Suprapubic skin (tissue), 4 donors: Measurements from ENCODE around the gene SNX13. TPM values are rescaled to one million over a fixed set of nuclear protein-coding genes. Genes with fewer than 3 reads are reported as not detected.
A peak's percentile ranks its signal among the peaks of the same experiment; 100 is the strongest.

Experiments used
- DNase-seq, 2 donors: peaks; one replicate each; pipeline ENCODE4 v3.0.0-alpha.2; 2019; ENCODE audit warnings: low spot score in 2 of 2
- H3K27ac ChIP-seq: fragments of 200-600 bp; sonication (generic); one replicate; pipeline ENCODE4 v1.5.1; 2019
- H3K27me3 ChIP-seq: fragments of 200-600 bp; sonication (generic); one replicate; pipeline ENCODE4 v1.5.1; 2019
- H3K36me3 ChIP-seq: fragments of 200-600 bp; sonication (generic); one replicate; pipeline ENCODE4 v1.5.1; 2019
- H3K4me1 ChIP-seq: fragments of 200-600 bp; sonication (generic); one replicate; pipeline ENCODE4 v1.5.1; 2019
- H3K4me3 ChIP-seq: fragments of 200-600 bp; sonication (generic); one replicate; pipeline ENCODE4 v1.5.1; 2019; ENCODE audit warnings: mild to moderate bottlenecking
- H3K9me3 ChIP-seq: fragments of 200-600 bp; sonication (generic); one replicate; pipeline ENCODE4 v1.5.1; 2019
- EP300 ChIP-seq: sonication (generic); formaldehyde crosslinking; IDR thresholded peaks from one replicate; pipeline ENCODE4 v1.6.1; 2017; ENCODE audit warnings: antibody characterized with exemption
- POLR2A ChIP-seq, 2 donors: fragments of 450-650 bp; IDR thresholded peaks; one replicate each; pipeline ENCODE4 v1.6.1; 2017; ENCODE audit warnings: antibody characterized with exemption in 2 of 2, mild to moderate bottlenecking in 2 of 2, moderate library complexity in 2 of 2
- POLR2AphosphoS5 ChIP-seq, 3 donors: sonication (generic); formaldehyde crosslinking; IDR thresholded peaks; one replicate each; pipeline ENCODE4 v1.6.1; 2017; ENCODE audit warnings: antibody characterized with exemption in 3 of 3
- WGBS: methylation state at CpG from one replicate; pipeline ENCODE4 v1.1.5; 2018; 5-methylcytosine and 5-hydroxymethylcytosine counted together
- total RNA-seq, 4 donors: library from RNA; depleted of rRNA; stranded (reverse); fragments of >200 nt; gene quantifications; one replicate each; pipeline ENCODE4 v1.1.0, GENCODE V29; 2016
- TF ChIP-seq, protein P1 (sequence below), 2 donors: fragments of 200-600 bp in 1 of 2; fragments of 450-650 bp in 1 of 2; sonication (generic) in 1 of 2; IDR thresholded peaks; one replicate each; pipeline ENCODE4 v1.5.1; 2016 to 2019; ENCODE audit warnings: antibody characterized with exemption in 2 of 2, mild to moderate bottlenecking in 1 of 2, moderate library complexity in 1 of 2

Gene SNX13
- total RNA-seq, 4 donors from 2014 or later: 32.7 to 69.9 (median 59.7) TPM

DNA sequence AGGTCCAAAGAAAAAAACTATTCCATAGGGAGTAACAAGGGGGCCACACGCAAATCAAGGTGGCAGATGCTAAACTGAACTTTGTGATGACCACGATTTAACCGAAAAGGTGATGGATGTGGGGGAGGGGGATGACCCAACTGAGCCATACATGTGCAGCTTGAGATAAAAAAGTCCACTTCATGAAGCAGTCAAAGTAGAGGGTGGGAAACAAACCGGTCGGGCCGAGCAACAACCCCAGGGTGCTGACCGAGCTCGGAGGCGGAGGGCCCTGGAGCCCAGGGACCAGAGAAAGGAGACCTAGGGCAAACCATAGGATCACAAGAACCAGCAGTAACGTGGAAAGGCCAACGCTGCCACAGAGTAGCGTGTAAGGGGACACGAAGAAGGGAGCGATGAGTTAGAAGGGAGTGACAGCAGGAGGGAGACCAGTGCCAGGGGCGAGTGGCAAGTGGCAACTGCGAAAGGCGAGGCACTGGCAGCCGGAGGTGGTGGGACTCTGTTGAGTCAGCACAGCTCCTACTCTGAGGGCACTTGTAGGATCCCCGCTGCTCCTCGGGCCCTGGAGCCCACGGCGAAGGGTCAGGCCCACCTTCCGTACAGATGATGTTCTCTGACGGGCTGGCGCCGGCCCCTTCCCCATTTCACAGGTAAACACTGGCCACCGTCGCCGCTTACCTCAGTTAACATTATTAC lies 540 bp downstream of the SNX13 start:
- Histone ChIP-seq H3K4me3 (peak overlapping the region; percentile 83), H3K9me3 (no peaks in the 10 kb centered on the region), H3K4me1 (peaks cover 50% of the 10 kb centered on the region), H3K27me3 (no peaks in the 10 kb centered on the region), H3K27ac (peak overlapping the region; percentile 98), H3K36me3 (no peaks in the 10 kb centered on the region)
- peak; percentile 77 to 86 for DNase-seq
- WGBS: under 1% methylated on average over 29 of the region's 29 CpGs
- TF ChIP-seq POLR2AphosphoS5 (IDR thresholded peaks at IDR 0.05): no peak

DNA sequence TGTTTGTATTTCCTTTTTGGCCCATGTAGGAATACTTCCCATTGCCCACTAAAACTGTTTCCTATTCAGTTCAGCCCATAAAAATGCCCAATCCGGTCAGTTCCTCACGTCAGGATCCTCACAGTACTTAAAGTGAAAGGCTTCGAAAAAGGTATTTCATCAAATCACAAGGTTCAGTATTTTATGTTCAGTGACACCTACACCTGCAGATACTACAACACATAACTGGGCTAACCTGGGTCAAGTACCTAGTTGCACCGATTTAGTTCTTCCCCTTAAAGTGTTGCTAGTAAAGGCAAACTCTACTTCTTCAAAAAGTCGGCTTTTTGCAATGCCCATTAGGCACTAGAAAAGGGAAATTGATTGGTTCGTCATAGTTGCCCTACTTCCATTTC lies 1.1 kb downstream of the SNX13 start:
- WGBS: 6% methylated on average over 6 of the region's 6 CpGs
- Histone ChIP-seq H3K36me3 (no peaks in the 10 kb centered on the region), H3K27ac (peak overlapping the region; percentile 98), H3K9me3 (no peaks in the 10 kb centered on the region), H3K4me1 (peaks cover 51% of the 10 kb centered on the region), H3K27me3 (no peaks in the 10 kb centered on the region), H3K4me3 (peak overlapping the region; percentile 83)
- no peak for TF ChIP-seq POLR2A (IDR thresholded peaks at IDR 0.05)
- TF ChIP-seq, protein P1, sequence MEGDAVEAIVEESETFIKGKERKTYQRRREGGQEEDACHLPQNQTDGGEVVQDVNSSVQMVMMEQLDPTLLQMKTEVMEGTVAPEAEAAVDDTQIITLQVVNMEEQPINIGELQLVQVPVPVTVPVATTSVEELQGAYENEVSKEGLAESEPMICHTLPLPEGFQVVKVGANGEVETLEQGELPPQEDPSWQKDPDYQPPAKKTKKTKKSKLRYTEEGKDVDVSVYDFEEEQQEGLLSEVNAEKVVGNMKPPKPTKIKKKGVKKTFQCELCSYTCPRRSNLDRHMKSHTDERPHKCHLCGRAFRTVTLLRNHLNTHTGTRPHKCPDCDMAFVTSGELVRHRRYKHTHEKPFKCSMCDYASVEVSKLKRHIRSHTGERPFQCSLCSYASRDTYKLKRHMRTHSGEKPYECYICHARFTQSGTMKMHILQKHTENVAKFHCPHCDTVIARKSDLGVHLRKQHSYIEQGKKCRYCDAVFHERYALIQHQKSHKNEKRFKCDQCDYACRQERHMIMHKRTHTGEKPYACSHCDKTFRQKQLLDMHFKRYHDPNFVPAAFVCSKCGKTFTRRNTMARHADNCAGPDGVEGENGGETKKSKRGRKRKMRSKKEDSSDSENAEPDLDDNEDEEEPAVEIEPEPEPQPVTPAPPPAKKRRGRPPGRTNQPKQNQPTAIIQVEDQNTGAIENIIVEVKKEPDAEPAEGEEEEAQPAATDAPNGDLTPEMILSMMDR (IDR thresholded peaks at IDR 0.05): no peak
- TF ChIP-seq EP300: no peak
- TF ChIP-seq POLR2AphosphoS5 (IDR thresholded peaks at IDR 0.05): no peak
- DNase-seq: no peak

DNA sequence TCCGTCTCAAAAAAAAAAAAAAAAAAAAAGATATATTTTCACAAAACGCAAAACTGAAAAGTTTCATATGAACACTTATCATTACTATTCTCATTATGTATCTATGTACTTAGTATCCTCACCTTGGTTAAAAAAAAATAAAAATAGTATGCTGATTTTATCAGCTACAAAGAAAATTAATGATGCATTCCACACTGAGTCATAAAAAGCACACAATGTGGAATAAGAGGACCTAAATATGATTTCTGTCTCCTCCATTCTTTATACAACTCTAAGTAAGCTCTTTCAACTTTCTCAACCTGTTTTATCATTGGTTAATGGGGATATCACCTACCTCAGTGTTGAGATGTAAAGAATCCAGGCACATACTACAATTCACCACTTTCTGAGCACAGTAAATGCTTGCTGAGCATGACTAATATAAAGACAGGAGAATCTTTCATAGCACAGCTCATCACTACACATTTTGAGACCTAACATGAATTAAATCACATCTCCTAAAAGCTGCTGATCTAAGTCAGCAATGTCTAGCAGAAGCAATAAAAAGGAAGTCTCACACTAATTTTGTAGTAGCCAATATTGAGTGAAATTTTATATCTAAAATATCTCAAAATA lies 2.7 kb downstream of the SNX13 start:
- WGBS: 71% methylated on average over 2 of the region's 2 CpGs
- H3K9me3 ChIP-seq: no peaks in the 10 kb centered on the region
- H3K27ac ChIP-seq: no peak overlapping the region
- peak overlapping the region; percentile 83 for H3K4me3 ChIP-seq
- H3K27me3 ChIP-seq: no peaks in the 10 kb centered on the region
- no peak for DNase-seq
- H3K4me1 ChIP-seq: peaks cover 55% of the 10 kb centered on the region
- H3K36me3 ChIP-seq: no peaks in the 10 kb centered on the region
- TF ChIP-seq, protein P1 (IDR thresholded peaks at IDR 0.05): no peak
- TF ChIP-seq EP300: no peak
- TF ChIP-seq POLR2A (IDR thresholded peaks at IDR 0.05): no peak
- no peak for TF ChIP-seq POLR2AphosphoS5 (IDR thresholded peaks at IDR 0.05)

DNA sequence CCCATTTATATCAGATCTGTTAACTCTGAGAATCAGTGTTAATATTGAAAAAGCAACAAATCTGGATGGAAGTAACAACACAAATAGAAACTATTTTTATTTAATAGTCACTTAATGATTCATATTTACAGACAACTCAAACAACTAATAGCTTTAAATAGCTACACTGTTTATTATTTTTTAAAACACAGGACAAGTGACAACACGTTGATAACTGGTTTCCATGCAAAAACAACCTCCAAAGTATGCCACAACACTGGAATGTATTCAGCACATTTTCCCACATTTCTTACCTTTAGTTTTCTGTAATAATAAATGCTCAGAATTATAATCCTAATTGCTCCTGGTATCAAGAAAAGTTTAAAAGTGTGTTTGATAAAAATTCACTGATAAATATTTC lies 4.0 kb downstream of the SNX13 start:
- H3K9me3 ChIP-seq: no peaks in the 10 kb centered on the region
- H3K36me3 ChIP-seq: no peaks in the 10 kb centered on the region
- H3K27me3 ChIP-seq: no peaks in the 10 kb centered on the region
- 49% methylated on average over 1 of the region's 1 CpG for WGBS
- peaks cover 44% of the 10 kb centered on the region for H3K4me1 ChIP-seq
- H3K4me3 ChIP-seq: no peak overlapping the region
- DNase-seq: no peak
- TF ChIP-seq POLR2AphosphoS5 (IDR thresholded peaks at IDR 0.05) (no peak), POLR2A (IDR thresholded peaks at IDR 0.05) (no peak), EP300 (no peak)
- TF ChIP-seq, protein P1 (IDR thresholded peaks at IDR 0.05): no peak
- H3K27ac ChIP-seq: no peak overlapping the region

DNA sequence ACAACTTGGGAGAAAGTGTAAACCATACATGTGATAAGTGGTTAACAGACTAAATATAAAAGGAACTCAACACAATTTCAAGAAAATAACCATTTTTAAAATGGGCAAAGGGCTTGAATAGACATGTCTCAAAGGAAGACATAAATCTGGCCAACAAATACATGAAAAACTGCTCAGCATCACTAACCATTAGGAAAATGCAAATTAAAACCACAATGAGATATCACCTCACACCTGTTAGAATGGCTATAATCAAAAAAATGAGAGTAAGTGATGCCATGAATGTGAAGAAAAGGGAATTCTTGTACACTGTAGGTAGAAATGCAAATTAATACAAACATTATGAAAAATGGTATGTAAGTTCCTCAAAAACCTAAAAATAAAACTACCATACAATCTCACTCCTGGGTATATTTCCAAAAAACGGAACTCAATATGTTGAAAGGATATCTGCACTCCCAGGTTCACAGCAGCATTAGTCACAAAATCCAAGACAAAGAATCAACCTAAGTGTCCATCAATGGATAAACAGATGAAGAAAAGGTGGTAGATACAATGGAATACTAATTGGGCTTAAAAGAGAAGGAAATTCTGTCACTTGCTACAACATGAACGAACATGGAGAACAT lies 5.6 kb downstream of the SNX13 start:
- Histone ChIP-seq H3K4me1 (peaks cover 42% of the 10 kb centered on the region), H3K27me3 (no peaks in the 10 kb centered on the region), H3K9me3 (no peaks in the 10 kb centered on the region), H3K27ac (no peak overlapping the region), H3K4me3 (no peak overlapping the region), H3K36me3 (no peaks in the 10 kb centered on the region)
- 85% methylated on average over 2 of the region's 2 CpGs for WGBS
- TF ChIP-seq EP300 (no peak), POLR2A (IDR thresholded peaks at IDR 0.05) (no peak), POLR2AphosphoS5 (IDR thresholded peaks at IDR 0.05) (no peak)
- TF ChIP-seq, protein P1 (IDR thresholded peaks at IDR 0.05): no peak
- no peak for DNase-seq
